ENCODE results near the gene RSPO1.
"Not testable (repeated sequence)": the region's sequence is repeated elsewhere in the genome, so short reads cannot be mapped to it uniquely, and the experiment has no call there.

- TF ChIP-seq CTCF (conservative IDR thresholded peaks at IDR 0.05); EZH2 (IDR thresholded peaks at IDR 0.05; ENCODE audit: low read depth): not testable (repeated sequence)
Measured at GRCh38 chr1:37684182-37684581, 49.5 kb upstream of the RSPO1 start.

Data from PC-9 (cell line).